GM06990 (cell line): Measurements from ENCODE around the gene RC3H2.
"Not testable (repeated sequence)": the region's sequence is repeated elsewhere in the genome, so short reads cannot be mapped to it uniquely, and the experiment has no call there.

Experiments
- DNase-seq: peaks from one replicate; pipeline ENCODE4 v3.0.0-alpha.2; 2011; ENCODE audit not compliant: insufficient read length; ENCODE audit errors: extremely low read depth
- H3K27me3 ChIP-seq: replicated peaks from 2 replicates; pipeline ENCODE4 v1.6.0; 2011; ENCODE audit warnings: low read length; ENCODE audit not compliant: control insufficient read depth, insufficient read depth
- H3K36me3 ChIP-seq: 2 replicates; pipeline ENCODE4 v1.5.1; 2011; ENCODE audit warnings: low read length; ENCODE audit not compliant: control insufficient read depth, insufficient read depth
- H3K4me3 ChIP-seq: replicated peaks from 2 replicates; pipeline ENCODE4 v1.5.1; 2011; ENCODE audit warnings: low read depth, mild to moderate bottlenecking, control low read depth, low read length
- CTCF ChIP-seq: IDR thresholded peaks from 2 replicates; pipeline ENCODE4 v1.5.1; 2011; ENCODE audit warnings: low read length, control low read depth, mild to moderate bottlenecking, inconsistent platforms; ENCODE audit not compliant: insufficient read depth, poor library complexity, severe bottlenecking

Gene RC3H2

GRCh38 chr9:122897969-122898368 is 7.2 kb downstream of the RC3H2 start:
- H3K4me3 ChIP-seq: no peak overlapping the region
- H3K27me3 ChIP-seq: no peaks in the 10 kb centered on the region
- no peak for DNase-seq
- H3K36me3 ChIP-seq: peaks cover 2% of the 10 kb centered on the region
- no peak for TF ChIP-seq CTCF

GRCh38 chr9:122888480-122888879 is 16.7 kb downstream of the RC3H2 start:
- Histone ChIP-seq H3K4me3 (no peak overlapping the region), H3K36me3 (peaks cover 2% of the 10 kb centered on the region), H3K27me3 (no peaks in the 10 kb centered on the region)
- no peak for DNase-seq
- no peak for TF ChIP-seq CTCF

- DNase-seq: no peak
- TF ChIP-seq CTCF: no peak
- no peak overlapping the region for H3K4me3 ChIP-seq
- no peaks in the 10 kb centered on the region for H3K27me3 ChIP-seq
- peaks cover 11% of the 10 kb centered on the region for H3K36me3 ChIP-seq
Measured at GRCh38 chr9:122883125-122883524, 22.0 kb downstream of the RC3H2 start.

GRCh38 chr9:122879443-122879842 is 25.7 kb downstream of the RC3H2 start:
- no peak for TF ChIP-seq CTCF
- peaks cover 25% of the 10 kb centered on the region for H3K36me3 ChIP-seq
- H3K27me3 ChIP-seq: no peaks in the 10 kb centered on the region
- no peak overlapping the region for H3K4me3 ChIP-seq
- DNase-seq: no peak

- H3K27me3 ChIP-seq: no peaks in the 10 kb centered on the region
- H3K36me3 ChIP-seq: peaks cover 21% of the 10 kb centered on the region
- no peak for TF ChIP-seq CTCF
- H3K4me3 ChIP-seq: no peak overlapping the region
- no peak for DNase-seq
Measured at GRCh38 chr9:122875523-122875922, 29.6 kb downstream of the RC3H2 start.

- H3K36me3 ChIP-seq, H3K4me3 ChIP-seq, DNase-seq, H3K27me3 ChIP-seq: not testable (repeated sequence)
Measured at GRCh38 chr9:122867276-122867675, 37.9 kb downstream of the RC3H2 start.
